ENCODE measurements around the gene RPS6KB2. TPM values are rescaled to one million over a fixed set of nuclear protein-coding genes. Genes with fewer than 3 reads are reported as not detected.

RPS6KB2 gene
- total and polyA plus RNA-seq, 10 of the 15 experiments (the other 5 are each of a cell fraction or from before 2014, with no cell fraction given), result 0.39 to 101 (median 58.4) TPM

DNA sequence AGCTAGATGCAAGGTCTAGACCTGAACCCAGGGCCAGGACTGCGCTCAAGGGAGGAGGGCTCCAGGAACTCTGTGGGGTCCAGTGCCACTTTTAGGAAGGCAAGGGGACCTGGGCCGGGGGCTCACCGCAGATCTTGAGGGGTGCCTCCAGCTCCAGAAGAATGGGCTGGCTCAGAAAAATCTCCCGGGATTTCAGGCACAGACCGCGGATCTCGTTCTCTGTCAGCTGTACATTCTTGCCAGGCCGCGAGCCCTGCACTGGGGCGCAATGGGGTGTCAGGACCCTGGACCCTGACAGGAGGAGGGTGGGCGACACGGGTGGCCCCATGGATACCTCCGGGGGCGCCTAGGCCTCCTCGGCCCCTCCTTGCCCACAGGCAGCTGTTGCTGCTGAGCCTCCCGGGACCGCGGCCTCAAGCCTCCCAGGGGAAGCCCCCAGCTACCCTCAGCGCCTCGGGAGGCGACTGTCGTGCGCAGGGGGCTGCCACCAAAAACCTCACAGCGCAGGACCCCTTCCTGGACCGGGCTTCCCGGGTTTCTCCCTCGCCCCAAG, 27.3 kb upstream of the RPS6KB2 start:
- intact Hi-C loops (cut with micrococcal nuclease; ENCODE audit: unreplicated experiment), result loop anchor here (1.0 to 5.0 kb wide), 3 partner anchors 36 to 105 kb away; partner anchors contain the start of genes PTPRCAP and TMEM134
- Histone ChIP-seq H3K27ac (ENCODE audit: control insufficient read depth, insufficient read depth) (peak overlapping the region; percentile 94), H3K27me3 (replicated peaks in 1 of 2; ENCODE audit: control insufficient read depth in 2 of 2, insufficient read depth in 2 of 2, low read length in 1 of 2) (no peaks in the 10 kb centered on the region), H4K20me1 (ENCODE audit: control insufficient read depth, insufficient read depth) (no peaks in the 10 kb centered on the region; the same call in 1 of the 2 replicates), H2AFZ (ENCODE audit: control insufficient read depth, low read depth, low read length) (peak overlapping the region; percentile 78), H3K36me3 (ENCODE audit: control insufficient read depth in 2 of 2, insufficient read depth in 2 of 2, low read length in 1 of 2) (peaks cover 21 to 24% of the 10 kb centered on the region in 2 experiments), H3K4me3 (peak overlapping the region; percentile 80), H3K4me1 (ENCODE audit: control insufficient read depth, insufficient read depth, low read length) (peaks cover 45% of the 10 kb centered on the region), H3K4me2 (ENCODE audit: control insufficient read depth, insufficient read depth) (peak overlapping the region; percentile 98), H3K9ac (ENCODE audit: control insufficient read depth, insufficient read depth, low read length) (peak overlapping the region; percentile 95), H3K79me2 (ENCODE audit: control insufficient read depth, insufficient read depth, low read length) (peaks cover 60% of the 10 kb centered on the region), H3K9me3 (replicated peaks; ENCODE audit: control insufficient read depth, insufficient read depth, low read length) (no peaks in the 10 kb centered on the region; the same call in 2 of the 3 replicates)
- POLR2A ChIA-PET, result interaction anchor here (0.8 to 7.3 kb wide), 24 partner anchors 9 to 161 kb away, joined by 3 to 112 read pairs (median 10); partner anchors contain the start of genes AIP, CLCF1, PITPNM1 and POLD4
- BruUV-seq (replicated peaks), result no TSS peak
- ATAC-seq, result peak; percentile 21
- CTCF ChIA-PET, result interaction anchor here (0.8 to 5.0 kb wide), 28 partner anchors 10 to 187 kb away, joined by 3 to 53 read pairs (median 6); partner anchors contain the start of genes AIP, CDK2AP2, GSTP1 and PITPNM1
- RAD21 ChIA-PET (ENCODE audit: unreplicated experiment), result interaction anchor here (0.6 to 6.4 kb wide), 35 partner anchors 9 to 1089 kb away, joined by 3 to 112 read pairs (median 4); partner anchors contain the start of genes AIP, CORO1B, PITPNM1 and POLD4
- TF ChIP-seq, protein P1, sequence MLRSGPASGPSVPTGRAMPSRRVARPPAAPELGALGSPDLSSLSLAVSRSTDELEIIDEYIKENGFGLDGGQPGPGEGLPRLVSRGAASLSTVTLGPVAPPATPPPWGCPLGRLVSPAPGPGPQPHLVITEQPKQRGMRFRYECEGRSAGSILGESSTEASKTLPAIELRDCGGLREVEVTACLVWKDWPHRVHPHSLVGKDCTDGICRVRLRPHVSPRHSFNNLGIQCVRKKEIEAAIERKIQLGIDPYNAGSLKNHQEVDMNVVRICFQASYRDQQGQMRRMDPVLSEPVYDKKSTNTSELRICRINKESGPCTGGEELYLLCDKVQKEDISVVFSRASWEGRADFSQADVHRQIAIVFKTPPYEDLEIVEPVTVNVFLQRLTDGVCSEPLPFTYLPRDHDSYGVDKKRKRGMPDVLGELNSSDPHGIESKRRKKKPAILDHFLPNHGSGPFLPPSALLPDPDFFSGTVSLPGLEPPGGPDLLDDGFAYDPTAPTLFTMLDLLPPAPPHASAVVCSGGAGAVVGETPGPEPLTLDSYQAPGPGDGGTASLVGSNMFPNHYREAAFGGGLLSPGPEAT (IDR thresholded peaks at IDR 0.05; ENCODE audit: low read depth), result peak; percentile 26; the same call in 1 of the 2 replicates
- TF ChIP-seq TAF1 (IDR thresholded peaks at IDR 0.05; ENCODE audit: borderline replicate concordance, low read depth, low read length) (no peak), IKZF2 (IDR thresholded peaks at IDR 0.05) (peak in 1 of 2 experiments; percentile 26; a peak in 1 of 4 replicates), MEF2B (IDR thresholded peaks at IDR 0.05; ENCODE audit: partially characterized antibody, poor library complexity, severe bottlenecking) (peak; percentile 72), CHD2 (IDR thresholded peaks at IDR 0.05; ENCODE audit: borderline replicate concordance, low read depth, low read length) (no peak), BHLHE40 (IDR thresholded peaks at IDR 0.05; ENCODE audit: borderline replicate concordance in 1 of 2, low read depth in 2 of 2, low read length in 1 of 2) (no peak)
- SMC1A ChIA-PET (ENCODE audit: uncharacterized antibody, unreplicated experiment), result interaction anchor here (0.6 to 5.7 kb wide), 19 partner anchors 9 to 106 kb away, joined by 3 to 46 read pairs (median 4); partner anchors contain the start of genes AIP, PTPRCAP, RAD9A and RPS6KB2
- under 1% methylated on average over 27 of the region's 27 CpGs for WGBS (ENCODE audit: insufficient coverage, insufficient replicate concordance, low lambda C conversion rate, missing lambda C conversion rate)
- no peak for DNase-seq (ENCODE audit: low read depth, low spot score)
- FAIRE-seq, result no peak
- in situ Hi-C loops (cut with MboI), result no loop called here
